ENCODE measurements around the gene OLR1. TPM values are rescaled to one million over a fixed set of nuclear protein-coding genes. Genes with fewer than 3 reads are reported as not detected.

The OLR1 gene
- total and polyA plus RNA-seq, 2 experiments from 2014 or later = 0.28 TPM; not detected in 1

- no peak for DNase-seq (ENCODE audit: low read depth in 1 of 2, low spot score in 1 of 2)
- Histone ChIP-seq H3K4me3 (no peak overlapping the region), H3K27ac (no peak overlapping the region), H3K27me3 (no peaks in the 10 kb centered on the region), H3K9me3 (ENCODE audit: low read depth) (no peaks in the 10 kb centered on the region), H3K36me3 (no peaks in the 10 kb centered on the region), H3K4me1 (ENCODE audit: low read depth) (no peaks in the 10 kb centered on the region)
- no peak for TF ChIP-seq CTCF (IDR thresholded peaks at IDR 0.05; ENCODE audit: low read depth, low read length)
These were observed 6.5 kb downstream of the OLR1 start for GRCh38 chr12:10165421-10165820.

- TF ChIP-seq CTCF (IDR thresholded peaks at IDR 0.05; ENCODE audit: low read depth, low read length) = no peak
- H3K27me3 ChIP-seq = no peaks in the 10 kb centered on the region
- no peaks in the 10 kb centered on the region for H3K36me3 ChIP-seq
- no peak overlapping the region for H3K4me3 ChIP-seq
- H3K27ac ChIP-seq = no peak overlapping the region
- H3K9me3 ChIP-seq (ENCODE audit: low read depth) = no peaks in the 10 kb centered on the region
- no peak for DNase-seq (ENCODE audit: low read depth in 1 of 2, low spot score in 1 of 2)
- no peaks in the 10 kb centered on the region for H3K4me1 ChIP-seq (ENCODE audit: low read depth)
These were observed 8.8 kb downstream of the OLR1 start for GRCh38 chr12:10163084-10163483.

- Histone ChIP-seq H3K4me1 (ENCODE audit: low read depth) (no peaks in the 10 kb centered on the region), H3K36me3 (no peaks in the 10 kb centered on the region), H3K9me3 (ENCODE audit: low read depth) (no peaks in the 10 kb centered on the region), H3K4me3 (no peak overlapping the region), H3K27me3 (no peaks in the 10 kb centered on the region), H3K27ac (no peak overlapping the region)
- no peak for TF ChIP-seq CTCF (IDR thresholded peaks at IDR 0.05; ENCODE audit: low read depth, low read length)
- DNase-seq (ENCODE audit: low read depth in 1 of 2, low spot score in 1 of 2) = no peak
These were observed 11.1 kb downstream of the OLR1 start for GRCh38 chr12:10160617-10161385.

- no peak for TF ChIP-seq CTCF (IDR thresholded peaks at IDR 0.05; ENCODE audit: low read depth, low read length)
- no peak overlapping the region for H3K27ac ChIP-seq
- no peaks in the 10 kb centered on the region for H3K4me1 ChIP-seq (ENCODE audit: low read depth)
- no peaks in the 10 kb centered on the region for H3K27me3 ChIP-seq
- no peak overlapping the region for H3K4me3 ChIP-seq
- no peaks in the 10 kb centered on the region for H3K36me3 ChIP-seq
- no peaks in the 10 kb centered on the region for H3K9me3 ChIP-seq (ENCODE audit: low read depth)
- DNase-seq (ENCODE audit: low read depth in 1 of 2, low spot score in 1 of 2) = no peak
These were observed 12.7 kb downstream of the OLR1 start for GRCh38 chr12:10159280-10159679.

GRCh38 chr12:10158406-10158805, 13.5 kb downstream of the OLR1 start:
- DNase-seq (ENCODE audit: low read depth in 1 of 2, low spot score in 1 of 2) = no peak

More at GRCh38 chr12:10158406-10158805, 13.5 kb downstream of the OLR1 start:
- no peak overlapping the region for H3K27ac ChIP-seq
- no peak for TF ChIP-seq CTCF (IDR thresholded peaks at IDR 0.05; ENCODE audit: low read depth, low read length)
- no peaks in the 10 kb centered on the region for H3K27me3 ChIP-seq
- no peaks in the 10 kb centered on the region for H3K4me1 ChIP-seq (ENCODE audit: low read depth)
- H3K9me3 ChIP-seq (ENCODE audit: low read depth) = no peaks in the 10 kb centered on the region
- no peaks in the 10 kb centered on the region for H3K36me3 ChIP-seq
- no peak overlapping the region for H3K4me3 ChIP-seq

Data from cardiac muscle cell (in vitro differentiated cells and primary cell).